ENCODE results near the gene SHROOM3.
"Not testable (repeated sequence)": the region's sequence is repeated elsewhere in the genome, so short reads cannot be mapped to it uniquely, and the experiment has no call there.

SHROOM3 gene

DNA sequence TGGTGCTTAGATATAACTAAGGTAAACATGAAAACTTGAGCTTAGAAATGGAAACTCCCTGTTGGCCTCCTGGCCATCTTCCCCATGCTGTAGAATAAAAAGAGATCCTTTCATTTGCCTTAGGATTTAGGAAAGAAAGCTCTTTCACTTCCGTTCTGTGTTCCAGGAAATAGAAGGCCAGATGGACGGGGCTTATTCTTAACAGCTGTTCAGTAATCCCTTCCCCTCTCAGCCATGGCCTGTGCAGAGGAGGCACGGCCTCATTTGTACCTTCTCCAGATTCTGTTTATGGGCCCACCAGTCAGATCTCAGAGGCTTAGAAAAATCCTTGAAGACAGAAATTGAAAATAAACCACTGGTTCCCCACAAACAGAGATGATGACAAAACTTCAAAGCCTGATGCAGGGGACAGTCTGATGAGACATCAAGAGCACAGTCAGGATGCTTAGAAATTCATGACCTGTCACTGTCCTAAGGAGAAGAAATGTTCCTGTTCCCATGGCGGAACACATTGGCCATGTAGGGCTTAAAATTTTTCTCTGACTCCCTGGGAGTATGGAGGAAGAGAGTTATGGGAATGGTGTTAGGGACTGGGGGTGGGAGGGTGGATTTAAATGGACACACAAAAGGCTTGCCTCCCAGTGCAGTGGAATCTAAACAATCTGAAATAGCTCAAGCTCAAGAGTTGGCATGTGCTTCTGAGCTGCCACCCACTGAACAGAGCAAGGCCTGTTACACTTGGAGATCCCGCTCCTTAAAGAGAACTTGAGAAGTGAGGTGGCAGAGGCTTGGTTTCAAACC is 274.1 kb downstream of the SHROOM3 start:
- Mint-ChIP-seq H3K36me3 (no peaks in the 10 kb centered on the region), H3K4me3 (no peak overlapping the region), H3K27ac (no peak overlapping the region), H3K4me1 (no peaks in the 10 kb centered on the region), H3K27me3 (no peaks in the 10 kb centered on the region), H3K9me3 (no peaks in the 10 kb centered on the region)
- no peak for ATAC-seq

DNA sequence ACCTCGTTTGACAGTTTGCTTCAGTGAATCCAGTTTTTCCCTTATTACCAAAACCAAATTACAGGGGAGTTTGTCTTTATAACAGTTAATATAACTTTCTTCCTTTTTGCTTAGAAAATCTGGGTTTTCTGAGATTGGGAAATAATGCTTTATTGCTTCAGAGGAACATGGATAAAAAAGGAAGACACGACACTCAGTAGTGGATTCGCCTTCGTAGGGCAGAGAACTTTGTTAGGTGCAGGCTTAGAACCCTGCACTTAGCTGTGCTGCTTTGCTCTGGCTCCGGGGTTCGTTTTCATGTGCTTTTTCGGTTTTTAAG is 274.7 kb downstream of the SHROOM3 start:
- H3K4me3 Mint-ChIP-seq = no peak overlapping the region
- H3K36me3 Mint-ChIP-seq = no peaks in the 10 kb centered on the region
- no peaks in the 10 kb centered on the region for H3K9me3 Mint-ChIP-seq

DNA sequence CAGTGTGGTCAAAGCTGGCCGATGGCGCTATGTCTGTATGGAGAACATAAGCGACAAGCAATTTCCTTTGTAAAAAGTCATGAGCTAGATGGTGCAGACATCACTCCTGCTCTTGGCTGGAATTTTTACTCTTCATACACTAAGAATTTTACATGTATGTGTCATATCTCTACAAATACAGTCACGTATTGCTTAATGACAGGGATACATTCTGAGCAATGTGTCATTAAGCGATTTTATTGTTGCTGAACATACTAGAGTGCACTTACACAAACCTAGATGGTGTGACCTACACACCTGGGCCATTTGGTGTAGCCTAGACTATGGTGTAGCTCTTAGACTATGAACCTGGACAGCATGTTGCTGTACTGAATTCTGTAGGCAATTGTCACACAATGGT is 277.5 kb downstream of the SHROOM3 start:
- no peak for ATAC-seq
- Mint-ChIP-seq H3K9me3 (no peaks in the 10 kb centered on the region), H3K27me3 (no peaks in the 10 kb centered on the region), H3K4me3 (no peak overlapping the region), H3K27ac (no peak overlapping the region), H3K4me1 (peaks cover 20% of the 10 kb centered on the region), H3K36me3 (no peaks in the 10 kb centered on the region)

More for the DNA sequence above, 274.7 kb downstream of the SHROOM3 start:
- Mint-ChIP-seq H3K4me1 (no peaks in the 10 kb centered on the region), H3K27ac (no peak overlapping the region), H3K27me3 (no peaks in the 10 kb centered on the region)
- ATAC-seq = no peak

DNA sequence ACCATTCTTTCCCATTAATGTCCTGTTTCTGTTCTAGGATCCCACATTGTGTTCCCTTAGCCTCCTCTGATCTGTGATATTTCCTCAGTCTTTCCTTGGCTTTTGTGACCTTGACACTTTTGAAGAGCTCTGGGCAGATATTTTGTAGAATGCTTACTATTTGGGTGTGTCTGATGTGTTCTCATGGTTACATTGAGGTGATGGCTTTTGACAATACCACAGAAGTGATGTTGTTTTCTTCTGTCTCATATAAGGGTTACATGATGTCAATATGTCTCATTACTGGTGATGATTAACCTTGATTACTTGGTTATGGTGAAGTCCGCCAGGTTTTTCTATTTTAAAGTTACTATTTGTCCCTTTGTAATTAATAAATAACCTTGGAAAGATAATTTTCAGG is 279.2 kb downstream of the SHROOM3 start:
- no peak overlapping the region for H3K4me3 Mint-ChIP-seq
- no peak for ATAC-seq
- no peaks in the 10 kb centered on the region for H3K27me3 Mint-ChIP-seq
- peaks cover 28% of the 10 kb centered on the region for H3K4me1 Mint-ChIP-seq
- no peaks in the 10 kb centered on the region for H3K9me3 Mint-ChIP-seq
- H3K36me3 Mint-ChIP-seq = no peaks in the 10 kb centered on the region
- H3K27ac Mint-ChIP-seq = no peak overlapping the region

DNA sequence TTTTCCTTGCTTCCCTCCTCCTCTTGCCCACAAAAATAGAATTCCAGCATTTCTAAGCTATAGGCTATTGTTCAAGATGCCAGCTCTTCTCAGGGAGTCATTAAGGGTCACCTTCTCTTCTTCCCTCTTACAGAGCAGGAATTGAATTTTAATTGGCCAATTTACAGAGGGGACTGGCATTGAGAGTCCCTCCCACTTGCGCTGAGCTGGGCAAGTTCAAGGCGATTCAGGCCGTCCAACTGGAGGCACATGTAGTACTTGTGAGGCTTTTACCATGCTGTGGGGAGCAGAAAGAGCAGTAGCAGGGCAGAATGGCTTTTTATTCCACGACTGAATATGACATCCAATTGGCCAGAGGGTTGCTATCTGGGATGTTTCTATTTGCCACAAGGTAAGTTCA is 281.0 kb downstream of the SHROOM3 start:
- Mint-ChIP-seq H3K4me3 (no peak overlapping the region), H3K4me1 (peaks cover 28% of the 10 kb centered on the region), H3K9me3 (no peaks in the 10 kb centered on the region), H3K36me3 (no peaks in the 10 kb centered on the region), H3K27me3 (no peaks in the 10 kb centered on the region), H3K27ac (no peak overlapping the region)
- no peak for ATAC-seq

DNA sequence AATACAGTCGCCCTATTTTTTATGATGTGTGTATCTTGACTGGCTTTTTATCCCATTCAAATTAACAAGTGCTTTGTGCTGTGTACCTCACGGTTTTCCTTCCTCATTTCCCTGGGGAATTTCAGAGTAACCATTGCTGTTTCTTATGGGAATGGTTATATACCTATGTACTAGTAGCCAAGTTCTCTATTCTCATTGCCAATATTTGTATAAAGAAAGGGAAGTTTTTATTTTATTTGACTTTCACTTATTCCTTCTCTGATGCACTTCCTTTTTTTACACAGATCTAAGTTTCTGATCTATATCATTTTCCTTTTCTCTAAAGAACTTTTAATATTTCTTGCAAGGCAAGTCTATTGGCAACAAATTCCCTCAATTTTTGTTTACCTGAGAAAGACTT is 281.6 kb downstream of the SHROOM3 start:
- no peaks in the 10 kb centered on the region for H3K27me3 Mint-ChIP-seq
- H3K4me3 Mint-ChIP-seq = no peak overlapping the region
- peaks cover 28% of the 10 kb centered on the region for H3K4me1 Mint-ChIP-seq
- H3K9me3 Mint-ChIP-seq = peaks cover 2% of the 10 kb centered on the region
- no peak overlapping the region for H3K27ac Mint-ChIP-seq
- ATAC-seq = no peak
- no peaks in the 10 kb centered on the region for H3K36me3 Mint-ChIP-seq

DNA sequence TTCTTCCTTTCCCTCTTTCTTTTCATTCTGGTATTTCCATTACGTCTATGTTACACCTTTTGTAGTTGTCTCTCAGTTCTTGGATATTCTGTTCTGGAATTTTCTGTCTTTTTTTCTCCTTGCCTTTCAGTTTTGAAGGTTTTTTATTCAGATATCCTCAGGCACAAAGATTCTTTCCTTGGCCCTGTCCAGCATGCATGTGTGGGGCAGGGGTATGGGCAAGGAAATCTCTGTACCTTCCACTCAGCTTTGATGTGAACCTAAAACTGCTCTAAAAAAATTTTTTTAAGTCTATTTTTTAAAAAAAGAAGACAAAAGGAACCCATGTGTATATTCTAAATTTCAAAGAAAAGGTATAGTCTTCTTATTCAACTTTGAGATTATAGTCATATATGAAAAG is 282.4 kb downstream of the SHROOM3 start:
- ATAC-seq = no peak
- Mint-ChIP-seq H3K4me1 (peaks cover 28% of the 10 kb centered on the region), H3K27me3 (no peaks in the 10 kb centered on the region)

DNA sequence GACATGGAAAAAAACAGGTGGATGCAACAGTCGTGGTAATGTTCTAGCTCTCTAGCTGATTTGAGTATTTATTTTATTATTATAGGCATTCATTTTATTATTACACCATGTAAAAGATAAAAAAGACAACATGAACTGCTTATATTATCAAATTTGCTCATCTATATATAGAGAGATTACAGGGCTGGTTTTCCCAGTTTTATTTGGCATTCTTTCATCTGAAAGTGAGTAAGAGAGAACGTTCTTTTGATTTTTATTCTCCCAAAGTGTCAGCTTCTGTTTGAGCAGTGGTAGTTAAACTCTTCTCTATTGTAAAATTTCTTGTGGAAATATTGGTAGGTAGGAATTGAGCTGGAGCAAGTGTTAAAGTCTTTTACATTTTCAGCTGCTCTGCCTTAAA is 283.0 kb downstream of the SHROOM3 start:
- no peak for ATAC-seq
- Mint-ChIP-seq H3K9me3 (peaks cover 4% of the 10 kb centered on the region), H3K4me1 (peaks cover 28% of the 10 kb centered on the region), H3K36me3 (no peaks in the 10 kb centered on the region), H3K27ac (no peak overlapping the region), H3K4me3 (no peak overlapping the region), H3K27me3 (no peaks in the 10 kb centered on the region)

More for the DNA sequence above, 282.4 kb downstream of the SHROOM3 start:
- Mint-ChIP-seq H3K27ac (no peak overlapping the region), H3K4me3 (no peak overlapping the region), H3K36me3 (no peaks in the 10 kb centered on the region), H3K9me3 (peaks cover 4% of the 10 kb centered on the region)

DNA sequence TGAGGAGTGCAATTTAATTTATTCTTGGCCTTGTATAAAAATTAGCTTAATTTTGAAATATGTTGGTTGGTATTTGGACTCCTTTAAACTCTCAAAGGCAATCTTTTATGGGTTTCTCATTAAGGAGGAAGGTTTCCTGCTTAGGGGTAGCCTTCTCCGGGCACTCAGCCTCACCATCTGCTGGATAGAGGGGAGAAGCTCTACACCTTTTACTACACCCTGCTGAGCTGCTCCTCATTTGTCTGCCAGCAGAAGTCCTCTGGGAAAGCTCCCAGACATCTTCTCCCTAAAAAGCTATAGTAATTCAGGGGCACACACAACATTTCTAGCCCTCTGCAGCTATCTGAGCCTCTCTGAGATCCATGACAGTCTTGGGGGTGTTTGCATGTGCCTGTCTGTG is 283.8 kb downstream of the SHROOM3 start:
- H3K27me3 Mint-ChIP-seq = no peaks in the 10 kb centered on the region
- ATAC-seq = no peak
- peaks cover 4% of the 10 kb centered on the region for H3K9me3 Mint-ChIP-seq
- no peak overlapping the region for H3K27ac Mint-ChIP-seq
- H3K4me3 Mint-ChIP-seq = no peak overlapping the region
- H3K4me1 Mint-ChIP-seq = peaks cover 28% of the 10 kb centered on the region
- no peaks in the 10 kb centered on the region for H3K36me3 Mint-ChIP-seq

DNA sequence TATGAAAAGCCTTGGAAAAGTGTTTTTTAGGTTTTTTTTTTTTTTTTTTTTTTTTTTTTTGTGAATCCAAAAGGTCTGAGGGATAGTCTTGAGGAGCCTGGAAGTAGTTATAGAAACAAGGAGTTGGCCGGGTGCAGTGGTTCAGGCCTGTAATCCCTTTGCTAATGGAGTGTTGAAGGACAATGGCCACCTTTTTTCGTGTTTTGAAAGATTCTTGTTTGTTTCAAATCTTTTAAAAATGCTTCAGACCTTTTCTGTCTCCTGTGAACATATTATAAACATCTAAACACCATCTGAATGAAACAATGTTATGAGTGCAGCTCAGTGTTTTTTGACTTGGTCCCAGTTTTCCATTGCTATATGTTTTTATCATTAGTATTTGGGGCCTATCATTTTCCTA is 285.1 kb downstream of the SHROOM3 start:
- Mint-ChIP-seq H3K9me3 (peaks cover 4% of the 10 kb centered on the region), H3K27me3 (no peaks in the 10 kb centered on the region), H3K4me3 (no peak overlapping the region), H3K27ac (no peak overlapping the region), H3K36me3 (no peaks in the 10 kb centered on the region), H3K4me1 (peaks cover 28% of the 10 kb centered on the region)
- ATAC-seq = no peak

DNA sequence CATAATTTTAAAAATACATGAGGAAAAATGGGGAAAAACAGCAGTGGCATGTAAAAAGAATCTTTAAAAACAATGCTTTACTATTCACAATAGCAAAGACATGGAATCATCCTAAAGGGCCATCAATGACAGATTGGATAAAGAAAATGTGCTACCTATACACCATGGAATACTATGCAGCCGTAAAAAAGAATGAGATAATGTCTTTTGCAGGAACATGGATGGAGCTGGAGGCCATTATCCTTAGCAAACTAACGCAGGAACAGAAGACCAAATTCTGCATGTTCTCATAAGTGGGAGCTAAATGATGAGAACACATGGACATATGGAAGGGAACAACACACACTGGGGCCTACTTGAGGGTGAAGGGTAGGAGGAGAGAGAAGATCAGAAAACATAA is 287.1 kb downstream of the SHROOM3 start:
- not testable (repeated sequence) for ATAC-seq, H3K27ac Mint-ChIP-seq, H3K9me3 Mint-ChIP-seq, H3K36me3 Mint-ChIP-seq, H3K4me3 Mint-ChIP-seq
- Mint-ChIP-seq H3K4me1 (peaks cover 11% of the 10 kb centered on the region), H3K27me3 (peaks cover 11% of the 10 kb centered on the region)

DNA sequence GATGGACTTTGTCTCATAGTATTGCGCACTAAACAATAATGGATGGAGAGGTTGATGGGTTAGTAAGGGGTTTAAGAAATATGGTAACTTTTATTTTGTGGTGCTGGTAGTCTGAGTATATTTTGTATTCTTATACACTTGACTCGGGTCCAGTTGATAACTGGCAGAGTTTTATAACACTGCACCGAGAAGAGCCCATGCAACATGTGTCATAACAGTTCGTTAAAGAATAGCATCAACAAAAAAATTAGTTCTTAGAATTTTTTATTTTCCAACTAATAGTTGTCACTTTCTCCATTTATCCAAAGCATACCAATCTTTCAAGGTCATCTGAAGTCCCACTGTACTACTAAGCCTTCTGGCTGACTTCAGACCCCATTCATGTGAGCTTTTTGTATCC is 287.8 kb downstream of the SHROOM3 start:
- no peak overlapping the region for H3K4me3 Mint-ChIP-seq
- peaks cover 13% of the 10 kb centered on the region for H3K27me3 Mint-ChIP-seq
- H3K36me3 Mint-ChIP-seq = no peaks in the 10 kb centered on the region
- H3K4me1 Mint-ChIP-seq = peaks cover 8% of the 10 kb centered on the region
- peaks cover 4% of the 10 kb centered on the region for H3K9me3 Mint-ChIP-seq
- no peak for ATAC-seq
- H3K27ac Mint-ChIP-seq = no peak overlapping the region

DNA sequence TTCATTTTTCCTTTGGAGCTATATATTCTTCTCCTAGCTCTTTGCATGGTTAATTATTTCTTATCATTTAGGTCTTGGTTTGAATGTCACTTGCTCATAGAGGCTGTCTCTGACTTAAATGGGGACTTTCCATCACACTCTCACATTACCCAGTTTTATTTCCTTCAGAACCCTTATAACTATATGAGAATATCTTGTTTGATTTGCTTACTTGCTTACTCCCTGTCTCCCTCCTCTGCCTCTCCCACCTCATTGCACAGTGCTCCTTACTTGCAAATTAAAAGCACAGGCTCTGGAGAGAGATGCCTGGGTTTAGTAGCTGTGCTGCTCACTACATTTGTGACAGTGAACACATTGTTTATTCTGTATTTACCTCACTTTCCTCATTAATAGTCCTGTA is 288.3 kb downstream of the SHROOM3 start:
- peaks cover 19% of the 10 kb centered on the region for H3K27me3 Mint-ChIP-seq
- no peak for ATAC-seq
- H3K36me3 Mint-ChIP-seq = no peaks in the 10 kb centered on the region
- no peak overlapping the region for H3K4me3 Mint-ChIP-seq
- H3K9me3 Mint-ChIP-seq = peaks cover 4% of the 10 kb centered on the region
- H3K27ac Mint-ChIP-seq = no peak overlapping the region
- peaks cover 7% of the 10 kb centered on the region for H3K4me1 Mint-ChIP-seq

DNA sequence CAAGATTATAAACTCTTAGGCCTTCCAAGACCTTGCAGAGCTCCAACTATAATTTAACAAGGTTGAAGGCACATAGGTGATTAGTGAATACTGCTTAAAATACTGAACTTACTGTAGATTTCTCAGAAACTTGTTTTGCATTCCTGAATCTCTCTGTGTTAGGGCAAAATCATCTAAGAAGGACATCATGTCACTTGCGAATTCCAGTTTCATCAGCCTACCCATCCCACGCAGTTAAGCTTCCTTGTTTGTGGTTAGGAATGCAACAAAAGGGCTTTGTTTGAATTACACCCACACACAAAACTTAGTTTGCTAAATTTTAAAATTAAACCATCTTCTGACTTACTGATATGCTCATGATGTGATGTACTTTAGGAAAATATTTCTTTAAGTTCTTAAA is 288.9 kb downstream of the SHROOM3 start:
- peaks cover 4% of the 10 kb centered on the region for H3K9me3 Mint-ChIP-seq
- peaks cover 2% of the 10 kb centered on the region for H3K4me1 Mint-ChIP-seq
- peaks cover 22% of the 10 kb centered on the region for H3K27me3 Mint-ChIP-seq
- ATAC-seq = no peak
- H3K27ac Mint-ChIP-seq = no peak overlapping the region
- no peak overlapping the region for H3K4me3 Mint-ChIP-seq
- no peaks in the 10 kb centered on the region for H3K36me3 Mint-ChIP-seq

DNA sequence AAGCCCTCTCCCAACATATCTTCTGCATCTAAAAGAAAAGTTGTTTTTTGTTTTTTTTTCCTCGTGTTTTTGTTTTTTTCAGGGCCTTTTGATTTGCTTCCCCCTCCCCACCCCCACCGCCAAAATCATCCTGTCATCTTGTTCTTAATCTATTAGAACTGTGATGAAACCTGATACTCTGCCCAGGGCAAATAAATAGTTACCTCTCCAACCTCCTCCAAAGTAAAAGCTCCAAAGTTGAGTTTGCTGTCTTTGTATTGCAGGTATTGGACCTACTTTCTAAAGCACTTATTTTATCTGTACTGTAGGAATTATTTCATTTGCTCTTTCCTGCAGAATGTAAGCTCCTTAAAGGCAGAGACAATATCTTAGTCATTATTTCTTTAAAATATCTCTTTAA is 290.0 kb downstream of the SHROOM3 start:
- no peaks in the 10 kb centered on the region for H3K36me3 Mint-ChIP-seq
- no peak for ATAC-seq
- H3K9me3 Mint-ChIP-seq = peaks cover 4% of the 10 kb centered on the region
- H3K4me1 Mint-ChIP-seq = no peaks in the 10 kb centered on the region
- no peak overlapping the region for H3K4me3 Mint-ChIP-seq
- H3K27me3 Mint-ChIP-seq = peaks cover 22% of the 10 kb centered on the region
- no peak overlapping the region for H3K27ac Mint-ChIP-seq

DNA sequence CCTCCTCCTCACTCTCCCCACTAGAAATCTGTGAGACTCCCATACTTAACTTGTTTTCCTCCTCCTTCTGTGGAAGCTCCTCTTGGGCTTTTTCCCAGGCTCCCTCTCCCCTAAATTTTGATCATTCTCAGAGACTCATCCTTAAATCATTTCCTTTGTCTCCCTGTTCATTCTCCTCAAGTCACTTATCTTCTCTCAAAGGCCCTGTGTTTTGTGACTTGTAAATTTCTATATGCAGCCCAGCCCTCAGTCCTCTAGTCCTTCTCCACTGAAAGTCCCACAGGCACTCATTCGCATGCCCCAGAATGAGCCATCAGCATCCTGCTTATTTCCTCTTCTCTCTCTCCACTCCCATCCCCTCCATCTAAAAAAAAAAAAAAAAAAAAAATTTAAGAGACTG is 291.1 kb downstream of the SHROOM3 start:
- no peaks in the 10 kb centered on the region for H3K36me3 Mint-ChIP-seq
- no peak overlapping the region for H3K4me3 Mint-ChIP-seq
- peaks cover 4% of the 10 kb centered on the region for H3K9me3 Mint-ChIP-seq
- peaks cover 22% of the 10 kb centered on the region for H3K27me3 Mint-ChIP-seq
- no peak for ATAC-seq
- no peak overlapping the region for H3K27ac Mint-ChIP-seq
- H3K4me1 Mint-ChIP-seq = no peaks in the 10 kb centered on the region

DNA sequence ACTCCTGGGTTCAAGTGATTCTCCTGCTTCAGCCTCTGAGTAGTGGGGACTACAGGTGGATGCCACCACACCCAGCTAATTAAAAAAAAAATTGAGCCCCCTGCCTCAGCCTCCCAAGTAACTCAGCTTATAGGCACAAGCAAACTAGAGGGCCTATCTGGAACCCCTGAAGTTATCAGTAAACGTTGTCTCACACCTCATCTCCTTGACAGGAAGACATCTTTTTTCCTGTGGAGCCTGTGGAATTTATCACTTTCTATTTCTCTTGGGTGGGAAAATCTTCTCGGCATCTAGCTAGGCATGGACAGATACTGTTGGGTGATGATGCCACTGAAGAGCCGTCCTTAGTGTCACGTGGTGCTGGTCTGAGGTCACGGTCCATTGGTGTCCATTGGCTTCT is 291.6 kb downstream of the SHROOM3 start:
- Mint-ChIP-seq H3K9me3 (peaks cover 3% of the 10 kb centered on the region), H3K36me3 (no peaks in the 10 kb centered on the region), H3K27ac (no peak overlapping the region), H3K27me3 (peaks cover 22% of the 10 kb centered on the region), H3K4me3 (no peak overlapping the region), H3K4me1 (no peaks in the 10 kb centered on the region)
- no peak for ATAC-seq

Data from stimulated activated memory B cell treated with anti-CD40 and anti-IgM and Interleukin-4, amounts not matched to agents 10 μg/mL and 1 μg/mL and 100 μg/mL, for 72 hours (primary cell).